ENCODE data around the gene SLC2A4. TPM values are rescaled to one million over a fixed set of nuclear protein-coding genes. Genes with fewer than 3 reads are reported as not detected.

Gene SLC2A4
- total RNA-seq, 1 donor from 2014 or later, result 7.7 TPM

DNA sequence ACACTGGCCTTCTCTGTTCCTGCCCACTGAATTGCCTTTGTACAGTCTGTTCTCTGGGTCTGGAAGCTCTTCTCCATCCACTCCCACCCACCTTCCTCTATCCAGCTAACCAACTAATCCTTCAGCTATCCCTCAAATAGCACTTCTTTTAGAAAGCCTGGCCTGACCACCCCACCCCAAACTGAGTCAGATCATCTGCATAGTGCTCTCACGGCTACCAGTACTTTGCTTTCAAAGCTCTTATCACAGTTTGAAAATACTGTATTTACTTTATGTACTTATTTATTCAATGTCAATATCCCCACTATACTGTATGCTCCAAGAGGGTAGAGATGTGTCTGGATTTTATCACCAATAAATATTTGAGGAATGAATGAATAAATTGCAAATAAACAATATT, 14.7 kb upstream of the SLC2A4 start:
- DNase-seq (ENCODE audit: low spot score), result no peak

GRCh38 chr17:7279448-7279847, 2.1 kb upstream of the SLC2A4 start:
- DNase-seq (ENCODE audit: low spot score), result no peak

- DNase-seq (ENCODE audit: low spot score), result peak; percentile 86
Observed at GRCh38 chr17:7280519-7281073, 922 bp upstream of the SLC2A4 start.

DNA sequence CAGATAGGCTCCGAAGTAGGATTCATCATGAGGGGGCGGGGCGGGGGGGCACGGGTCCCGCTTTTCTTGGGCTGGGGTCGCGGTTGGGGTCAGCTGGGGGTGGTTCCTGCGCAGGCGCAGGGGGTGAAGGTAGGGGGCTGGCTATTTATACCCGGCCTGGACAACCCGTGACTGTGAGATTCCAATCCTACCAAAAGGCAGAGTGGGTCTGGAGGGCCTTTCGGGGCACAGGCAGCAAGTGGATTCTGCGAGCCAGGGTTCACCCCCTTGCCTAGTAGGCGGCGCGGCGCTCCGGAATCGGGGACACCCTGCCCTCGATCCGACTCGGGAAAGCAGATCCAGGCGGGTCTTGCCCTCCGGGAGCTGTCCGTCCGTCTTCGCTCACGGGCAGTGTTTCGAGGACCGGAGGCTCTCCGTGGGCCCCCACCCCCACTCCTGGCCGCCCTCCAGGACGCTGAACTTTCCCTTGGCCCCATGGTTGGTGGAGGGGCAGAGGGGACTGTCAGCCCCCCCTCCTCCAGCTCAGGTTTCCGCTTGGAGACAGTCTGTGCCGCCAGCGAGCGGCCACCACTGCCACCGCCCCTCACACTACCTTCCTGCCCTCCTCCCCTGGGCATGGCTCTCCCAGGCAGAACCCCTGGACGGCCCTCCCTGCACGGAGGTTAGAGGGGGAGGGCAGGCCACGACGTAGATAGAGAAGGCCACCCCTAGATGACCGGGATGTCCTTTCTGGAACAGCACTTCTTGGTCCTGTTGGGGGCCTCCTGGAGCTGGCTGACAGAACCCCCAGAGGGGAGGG, 634 bp downstream of the SLC2A4 start:
- no peak for DNase-seq (ENCODE audit: low spot score)

DNA sequence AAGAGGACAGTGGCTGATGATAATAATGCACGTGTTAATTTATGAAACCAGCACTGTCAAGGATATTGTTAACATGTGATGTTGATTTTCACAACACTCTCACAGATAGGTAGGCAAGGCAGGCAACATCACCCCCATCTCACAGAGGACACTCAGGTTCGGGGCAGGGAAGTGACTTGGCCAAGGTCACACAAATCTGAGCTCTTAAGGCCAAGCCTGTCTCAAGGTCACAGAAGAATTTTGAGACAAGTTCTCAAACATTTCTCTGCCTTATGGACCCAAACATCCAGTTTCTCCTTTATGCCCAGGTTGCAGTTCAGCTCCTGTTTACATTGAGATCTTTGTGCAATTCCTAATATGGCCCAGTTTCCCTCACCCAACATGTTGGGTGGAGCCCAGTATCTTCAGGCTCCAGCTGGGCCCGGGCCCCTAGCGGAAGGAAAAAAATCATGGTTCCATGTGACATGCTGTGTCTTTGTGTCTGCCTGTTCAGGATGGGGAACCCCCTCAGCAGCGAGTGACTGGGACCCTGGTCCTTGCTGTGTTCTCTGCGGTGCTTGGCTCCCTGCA, 1.3 kb downstream of the SLC2A4 start:
- DNase-seq (ENCODE audit: low spot score), result no peak

DNA sequence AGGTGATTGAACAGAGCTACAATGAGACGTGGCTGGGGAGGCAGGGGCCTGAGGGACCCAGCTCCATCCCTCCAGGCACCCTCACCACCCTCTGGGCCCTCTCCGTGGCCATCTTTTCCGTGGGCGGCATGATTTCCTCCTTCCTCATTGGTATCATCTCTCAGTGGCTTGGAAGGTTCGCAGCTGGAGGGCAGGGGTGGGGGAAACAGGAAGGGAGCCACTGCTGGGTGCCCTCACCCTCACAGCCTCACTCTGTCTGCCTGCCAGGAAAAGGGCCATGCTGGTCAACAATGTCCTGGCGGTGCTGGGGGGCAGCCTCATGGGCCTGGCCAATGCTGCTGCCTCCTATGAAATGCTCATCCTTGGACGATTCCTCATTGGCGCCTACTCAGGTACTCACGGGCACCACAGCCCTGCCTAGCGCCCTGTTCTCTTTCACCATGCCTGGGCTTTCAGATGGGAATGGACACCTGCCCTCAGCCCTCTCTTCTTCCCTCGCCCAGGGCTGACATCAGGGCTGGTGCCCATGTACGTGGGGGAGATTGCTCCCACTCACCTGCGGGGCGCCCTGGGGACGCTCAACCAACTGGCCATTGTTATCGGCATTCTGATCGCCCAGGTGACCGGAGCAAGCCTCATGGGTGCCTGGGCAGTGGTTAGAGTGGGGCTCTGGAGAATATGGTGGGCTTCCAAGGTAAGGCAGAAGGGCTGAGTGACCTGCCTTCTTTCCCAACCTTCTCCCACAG, 2.1 kb downstream of the SLC2A4 start:
- no peak for DNase-seq (ENCODE audit: low spot score)

GRCh38 chr17:7284911-7285310, 3.4 kb downstream of the SLC2A4 start:
- DNase-seq (ENCODE audit: low spot score), result no peak

- DNase-seq (ENCODE audit: low spot score), result no peak
Observed at GRCh38 chr17:7285679-7286078, 4.2 kb downstream of the SLC2A4 start.

- DNase-seq (ENCODE audit: low spot score), result no peak
Observed at GRCh38 chr17:7289256-7290032, 7.9 kb downstream of the SLC2A4 start.

- no peak for DNase-seq (ENCODE audit: low spot score)
Observed at GRCh38 chr17:7290166-7290565, 8.6 kb downstream of the SLC2A4 start.

DNA sequence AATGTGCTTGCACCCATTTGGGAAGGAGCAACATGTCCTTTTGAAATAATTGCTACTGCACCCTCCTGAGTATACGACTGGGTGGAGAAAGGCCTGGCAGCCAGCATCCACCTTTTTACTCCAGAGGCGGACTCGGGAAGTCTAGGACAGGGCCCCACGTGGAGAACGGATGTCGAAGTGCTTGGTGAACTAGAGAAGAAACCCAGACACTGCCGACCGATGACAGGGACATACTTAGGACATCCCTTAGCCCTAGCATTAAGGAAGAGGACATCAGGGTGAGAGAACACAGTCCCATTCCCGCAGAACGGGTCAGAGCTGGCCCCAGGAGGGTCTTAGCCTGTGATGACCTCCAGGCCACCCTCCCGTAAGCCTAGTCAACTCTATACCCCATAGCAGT, 9.2 kb downstream of the SLC2A4 start:
- no peak for DNase-seq (ENCODE audit: low spot score)

DNA sequence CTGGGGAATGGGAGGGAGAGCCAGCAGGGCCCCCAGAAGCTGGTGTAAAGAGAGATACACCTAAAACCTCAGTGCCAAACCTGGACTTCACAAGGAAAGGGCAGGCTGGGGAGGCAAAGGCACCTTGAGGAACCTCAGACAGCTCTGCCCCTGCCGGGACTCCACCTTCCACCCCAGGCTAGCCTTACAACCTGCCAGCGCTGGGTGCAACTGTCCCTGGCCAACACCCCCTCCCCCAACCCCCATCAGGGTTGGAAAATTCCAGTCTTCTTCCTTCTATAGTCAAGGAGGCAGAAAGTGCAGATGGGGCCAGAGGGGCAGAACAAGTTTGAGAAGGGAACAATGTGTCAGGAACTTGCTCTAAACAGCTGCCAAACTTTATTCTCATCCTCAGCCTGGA, 10.7 kb downstream of the SLC2A4 start:
- no peak for DNase-seq (ENCODE audit: low spot score)

GRCh38 chr17:7292729-7293128, 11.2 kb downstream of the SLC2A4 start:
- DNase-seq (ENCODE audit: low spot score), result peak; percentile 58

GRCh38 chr17:7293159-7293558, 11.6 kb downstream of the SLC2A4 start:
- no peak for DNase-seq (ENCODE audit: low spot score)

- DNase-seq (ENCODE audit: low spot score), result no peak
Observed at GRCh38 chr17:7293816-7294613, 12.5 kb downstream of the SLC2A4 start.

DNA sequence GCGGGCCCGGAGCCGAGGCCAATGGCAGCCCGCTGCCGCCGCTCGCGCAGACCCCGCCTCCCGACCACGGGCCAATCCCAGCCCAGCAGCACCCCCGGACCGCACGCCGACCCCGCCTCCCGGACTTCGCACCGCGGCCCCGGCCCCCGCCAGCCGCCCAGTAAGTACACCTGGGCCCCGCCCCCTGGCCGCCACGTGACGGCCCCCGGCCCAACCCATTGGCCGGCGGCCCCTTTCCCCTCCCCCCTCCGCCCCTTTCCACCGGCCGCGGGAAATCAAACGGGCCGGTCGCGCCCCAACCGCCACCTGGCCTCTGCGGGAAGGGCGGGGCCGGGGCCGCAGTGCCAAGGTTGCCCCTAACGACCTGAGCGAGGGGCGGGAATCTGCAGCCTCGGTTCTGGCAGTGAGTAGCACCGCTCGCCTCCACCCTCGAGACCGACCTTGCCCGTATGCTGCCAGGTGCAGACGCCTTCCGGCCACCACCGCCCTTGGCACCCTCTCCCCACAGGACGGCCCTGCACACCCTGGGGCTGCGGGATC, 13.2 kb downstream of the SLC2A4 start, which contains the start of gene YBX2:
YBX2 (minus strand) TSS at position 26 of the 540 bp plus-strand sequence. CDS start 139 bp downstream, outside the sequence.
- no peak for DNase-seq (ENCODE audit: low spot score)

GRCh38 chr17:7295230-7296180, 14.0 kb downstream of the SLC2A4 start:
- DNase-seq (ENCODE audit: low spot score), result no peak

GRCh38 chr17:7296189-7296861, 14.8 kb downstream of the SLC2A4 start:
- DNase-seq (ENCODE audit: low spot score), result peak; percentile 72

- no peak for DNase-seq (ENCODE audit: low spot score)
Observed at GRCh38 chr17:7304179-7304578, 22.7 kb downstream of the SLC2A4 start.
